RWPE1 (cell line): ENCODE data around the gene GARS1.

Experiments
- CTCF ChIA-PET: fragments of 350-600 bp; sonication (Branson Sonifier 250); formaldehyde crosslinking; extraction: SDS; loops from one replicate; lab custom pipeline; 2021; lab: Yijun Ruan, JAX
- POLR2A ChIA-PET: fragments of 400-600 bp; formaldehyde crosslinking; extraction: SDS; loops from one replicate; lab custom pipeline; 2020; ENCODE audit warnings: antibody characterized with exemption; ENCODE audit not compliant: low non-redundant PET; lab: Yijun Ruan, JAX
- DNase-seq: peaks from one replicate; pipeline ENCODE4 v3.0.0; 2012; ENCODE audit warnings: low spot score
- H3K27ac ChIP-seq: fragments of 450-650 bp; 2 replicates; pipeline ENCODE4 v1.5.1; 2017
- CTCF ChIP-seq: fragments of 450-650 bp; conservative IDR thresholded peaks from 2 replicates; pipeline ENCODE4 v1.5.1; 2017; ENCODE audit warnings: low read depth, mild to moderate bottlenecking

GARS1 gene

GRCh38 chr7:30655096-30655970 lies 60.7 kb downstream of the GARS1 start:
- ChIA-PET POLR2A (no interaction called here), CTCF (interaction anchor here (0.6 kb wide), 1 partner anchor 8 kb away, joined by 4 read pairs; no protein-coding TSS in a partner anchor)
- H3K27ac ChIP-seq, result no peak overlapping the region
- TF ChIP-seq CTCF, result no peak
- no peak for DNase-seq

GRCh38 chr7:30656006-30656957 lies 61.6 kb downstream of the GARS1 start:
- DNase-seq, result no peak
- TF ChIP-seq CTCF, result no peak
- no peak overlapping the region for H3K27ac ChIP-seq
- CTCF ChIA-PET, result no interaction called here
- POLR2A ChIA-PET, result no interaction called here

GRCh38 chr7:30657131-30657530 lies 62.5 kb downstream of the GARS1 start:
- TF ChIP-seq CTCF, result no peak
- ChIA-PET POLR2A (no interaction called here), CTCF (no interaction called here)
- H3K27ac ChIP-seq, result no peak overlapping the region
- no peak for DNase-seq

GRCh38 chr7:30658479-30659074 lies 63.9 kb downstream of the GARS1 start:
- CTCF ChIA-PET, result interaction anchor here (0.6 to 0.7 kb wide), 2 partner anchors 10 to 1969 kb away, joined by 3 to 5 read pairs; no protein-coding TSS in a partner anchor
- no peak for DNase-seq

GRCh38 chr7:30659312-30659711 lies 64.6 kb downstream of the GARS1 start:
- ChIA-PET CTCF (interaction anchor here (0.6 kb wide), 1 partner anchor 1970 kb away, joined by 5 read pairs; no protein-coding TSS in a partner anchor), POLR2A (no interaction called here)
- no peak for TF ChIP-seq CTCF
- no peak overlapping the region for H3K27ac ChIP-seq
- DNase-seq, result no peak

More at GRCh38 chr7:30658479-30659074, 63.9 kb downstream of the GARS1 start:
- POLR2A ChIA-PET, result no interaction called here
- H3K27ac ChIP-seq, result no peak overlapping the region
- no peak for TF ChIP-seq CTCF
